ENCODE results near the gene RIPPLY1. TPM values are rescaled to one million over a fixed set of nuclear protein-coding genes. Genes with fewer than 3 reads are reported as not detected.
"Not testable (repeated sequence)": the region's sequence is repeated elsewhere in the genome, so short reads cannot be mapped to it uniquely, and the experiment has no call there.

RIPPLY1 gene
- total and polyA plus RNA-seq, 5 donors from 2014 or later = not detected

DNA sequence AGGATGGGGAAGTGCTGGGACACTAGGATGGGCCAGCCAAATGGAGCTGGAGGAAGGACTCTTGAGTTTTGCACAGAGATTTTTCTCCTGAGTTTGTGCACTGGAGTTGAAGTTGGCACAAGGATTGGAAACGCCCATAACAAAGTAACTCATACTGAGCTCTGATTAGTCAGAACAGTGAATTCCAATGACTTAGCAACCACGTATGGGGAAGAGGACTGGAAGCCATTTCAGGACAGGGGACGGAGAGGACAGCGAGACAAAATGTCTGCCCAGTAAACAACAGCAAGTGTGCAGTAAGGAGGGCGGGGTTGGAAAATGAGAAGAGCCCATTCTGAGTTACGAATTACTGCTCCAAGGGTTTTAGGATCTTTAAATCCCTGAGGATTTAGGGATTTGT lies 5.9 kb downstream of the RIPPLY1 start:
- H3K27me3 ChIP-seq (ENCODE audit: control insufficient read depth, insufficient read depth, low read length) = no peaks in the 10 kb centered on the region
- Mint-ChIP-seq H3K4me3 (no peak overlapping the region), H3K9me3 (no peaks in the 10 kb centered on the region), H3K4me1 (no peaks in the 10 kb centered on the region), H3K27ac (peak overlapping the region in 1 of 3 donors; percentile 75), H3K27me3 (no peaks in the 10 kb centered on the region), H3K36me3 (no peaks in the 10 kb centered on the region)
- DNase-seq = no peak
- H3K4me3 ChIP-seq (ENCODE audit: low read depth, low read length) = no peak overlapping the region
- no peak for ATAC-seq (ENCODE audit: low read depth in 2 of 2)
- no peaks in the 10 kb centered on the region for H3K36me3 ChIP-seq (ENCODE audit: control insufficient read depth, insufficient read depth, low read length)
- no peaks in the 10 kb centered on the region for H3K4me1 ChIP-seq (ENCODE audit: control insufficient read depth, insufficient read depth, low read length, poor library complexity, severe bottlenecking)
- H3K9me3 ChIP-seq (ENCODE audit: control insufficient read depth in 2 of 2, low read length in 2 of 2) = no peaks in the 10 kb centered on the region
- H3K27ac ChIP-seq (ENCODE audit: insufficient read depth, low read length, poor library complexity, severe bottlenecking) = no peak overlapping the region

DNA sequence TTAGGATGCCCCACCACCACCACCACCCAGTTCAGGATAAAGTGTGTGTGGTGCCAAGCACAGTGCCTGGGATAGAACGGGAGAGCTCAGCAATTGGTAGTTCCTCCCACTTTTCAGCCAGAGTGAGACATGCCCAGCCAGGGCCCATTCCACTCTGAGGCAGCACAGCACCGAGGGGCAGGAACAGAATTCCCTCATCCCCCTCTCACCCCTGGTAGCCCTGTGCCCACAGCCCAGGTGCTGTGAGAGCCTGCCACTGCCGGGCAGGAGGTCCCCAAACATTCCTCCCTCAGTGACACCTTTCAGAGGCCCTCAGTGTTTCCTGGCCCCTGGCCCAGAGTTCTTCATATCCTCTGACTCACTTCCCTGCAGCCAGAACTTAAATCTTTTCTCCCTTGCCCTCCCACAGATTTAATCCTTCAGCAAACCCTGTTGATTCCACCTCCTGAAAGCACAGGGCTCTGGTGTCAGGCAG lies 8.1 kb downstream of the RIPPLY1 start:
- Mint-ChIP-seq H3K27ac (no peak overlapping the region), H3K27me3 (no peaks in the 10 kb centered on the region), H3K4me1 (no peaks in the 10 kb centered on the region), H3K36me3 (no peaks in the 10 kb centered on the region), H3K9me3 (no peaks in the 10 kb centered on the region), H3K4me3 (no peak overlapping the region)
- H3K4me3 ChIP-seq (ENCODE audit: low read depth, low read length) = no peak overlapping the region
- ATAC-seq (ENCODE audit: low read depth in 2 of 2) = no peak
- H3K27ac ChIP-seq (ENCODE audit: insufficient read depth, low read length, poor library complexity, severe bottlenecking) = no peak overlapping the region
- no peaks in the 10 kb centered on the region for H3K9me3 ChIP-seq (ENCODE audit: control insufficient read depth in 2 of 2, low read length in 2 of 2)
- no peaks in the 10 kb centered on the region for H3K27me3 ChIP-seq (ENCODE audit: control insufficient read depth, insufficient read depth, low read length)
- H3K36me3 ChIP-seq (ENCODE audit: control insufficient read depth, insufficient read depth, low read length) = no peaks in the 10 kb centered on the region
- DNase-seq = no peak
- H3K4me1 ChIP-seq (ENCODE audit: control insufficient read depth, insufficient read depth, low read length, poor library complexity, severe bottlenecking) = no peaks in the 10 kb centered on the region

DNA sequence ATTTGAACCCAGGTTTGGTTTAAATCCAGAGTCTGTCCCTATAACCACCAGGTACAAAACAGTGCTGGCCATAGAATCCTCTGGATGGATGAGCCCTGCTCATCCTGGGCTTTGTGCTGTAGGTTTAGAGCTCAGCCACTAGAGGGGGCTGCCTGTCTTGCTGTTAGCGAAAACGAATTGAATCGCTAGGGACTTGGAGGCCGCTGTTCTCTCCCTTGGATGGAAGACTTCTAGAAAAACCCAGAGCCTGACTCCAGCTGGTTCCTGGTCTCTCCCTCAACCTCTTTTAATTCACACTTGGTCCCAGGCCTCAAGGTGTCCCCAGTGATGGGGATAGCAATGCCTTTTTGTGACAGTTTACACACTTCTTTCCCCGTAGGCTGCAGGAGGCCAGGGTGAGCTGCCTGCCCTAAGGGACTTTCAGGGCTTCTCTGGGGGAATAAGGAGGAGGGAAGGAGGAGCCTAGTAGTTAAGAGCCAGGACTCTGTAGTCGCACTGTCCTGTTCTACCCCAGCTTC lies 8.7 kb downstream of the RIPPLY1 start:
- DNase-seq (peak; percentile 2 to 54 (median 44)), ATAC-seq (ENCODE audit: low read depth in 2 of 2) (peak; percentile 37 to 52)
- Mint-ChIP-seq H3K36me3 (no peaks in the 10 kb centered on the region), H3K4me3 (no peak overlapping the region), H3K27ac (no peak overlapping the region), H3K4me1 (no peaks in the 10 kb centered on the region), H3K9me3 (no peaks in the 10 kb centered on the region), H3K27me3 (no peaks in the 10 kb centered on the region)
- Histone ChIP-seq H3K27ac (ENCODE audit: insufficient read depth, low read length, poor library complexity, severe bottlenecking) (no peak overlapping the region), H3K9me3 (ENCODE audit: control insufficient read depth in 2 of 2, low read length in 2 of 2) (no peaks in the 10 kb centered on the region), H3K27me3 (ENCODE audit: control insufficient read depth, insufficient read depth, low read length) (no peaks in the 10 kb centered on the region), H3K36me3 (ENCODE audit: control insufficient read depth, insufficient read depth, low read length) (no peaks in the 10 kb centered on the region), H3K4me3 (ENCODE audit: low read depth, low read length) (no peak overlapping the region), H3K4me1 (ENCODE audit: control insufficient read depth, insufficient read depth, low read length, poor library complexity, severe bottlenecking) (no peaks in the 10 kb centered on the region)

DNA sequence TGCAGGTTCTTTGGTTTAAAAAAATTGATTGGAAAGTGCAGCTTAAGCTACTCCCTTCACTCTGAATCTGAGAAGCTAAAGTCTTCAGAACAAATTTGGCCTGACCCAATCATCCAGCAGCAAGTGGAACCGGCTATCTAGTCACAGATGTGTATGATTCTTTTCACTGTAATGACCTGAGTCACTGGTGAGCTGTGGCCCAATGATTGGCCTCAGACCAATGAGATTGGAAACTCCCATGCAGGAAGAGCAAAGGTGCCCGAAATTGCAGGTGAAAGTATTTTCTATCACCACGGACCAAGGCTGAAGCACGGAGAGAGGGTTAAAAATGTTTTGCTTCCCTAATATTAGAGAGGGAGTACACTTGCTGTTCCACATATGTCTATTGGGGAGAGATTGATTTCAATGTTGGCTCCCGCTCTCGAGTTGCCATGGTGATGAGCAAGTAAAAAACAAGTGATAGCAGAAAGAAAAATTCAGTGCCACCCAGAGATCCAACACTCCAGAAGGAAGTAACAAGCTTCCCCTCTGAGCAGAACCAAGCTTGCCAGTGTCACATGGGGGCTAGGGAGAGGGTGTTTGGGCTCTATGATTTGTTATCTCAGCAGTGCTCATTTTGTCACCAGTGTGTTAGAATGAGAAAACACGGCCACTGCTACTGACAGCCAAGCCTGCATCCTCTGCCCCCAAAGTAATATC lies 11.2 kb downstream of the RIPPLY1 start:
- Mint-ChIP-seq H3K36me3 (no peaks in the 10 kb centered on the region), H3K4me3 (no peak overlapping the region), H3K4me1 (no peaks in the 10 kb centered on the region), H3K9me3 (peaks cover 0 to 2% (median 0%) of the 10 kb centered on the region in 7 donors), H3K27ac (no peak overlapping the region), H3K27me3 (no peaks in the 10 kb centered on the region)
- Histone ChIP-seq H3K4me3 (ENCODE audit: low read depth, low read length) (no peak overlapping the region), H3K27ac (ENCODE audit: insufficient read depth, low read length, poor library complexity, severe bottlenecking) (no peak overlapping the region), H3K4me1 (ENCODE audit: control insufficient read depth, insufficient read depth, low read length, poor library complexity, severe bottlenecking) (no peaks in the 10 kb centered on the region), H3K27me3 (ENCODE audit: control insufficient read depth, insufficient read depth, low read length) (no peaks in the 10 kb centered on the region), H3K36me3 (ENCODE audit: control insufficient read depth, insufficient read depth, low read length) (no peaks in the 10 kb centered on the region), H3K9me3 (ENCODE audit: control insufficient read depth in 2 of 2, low read length in 2 of 2) (no peaks in the 10 kb centered on the region)
- no peak for ATAC-seq (ENCODE audit: low read depth in 2 of 2)
- DNase-seq = no peak

DNA sequence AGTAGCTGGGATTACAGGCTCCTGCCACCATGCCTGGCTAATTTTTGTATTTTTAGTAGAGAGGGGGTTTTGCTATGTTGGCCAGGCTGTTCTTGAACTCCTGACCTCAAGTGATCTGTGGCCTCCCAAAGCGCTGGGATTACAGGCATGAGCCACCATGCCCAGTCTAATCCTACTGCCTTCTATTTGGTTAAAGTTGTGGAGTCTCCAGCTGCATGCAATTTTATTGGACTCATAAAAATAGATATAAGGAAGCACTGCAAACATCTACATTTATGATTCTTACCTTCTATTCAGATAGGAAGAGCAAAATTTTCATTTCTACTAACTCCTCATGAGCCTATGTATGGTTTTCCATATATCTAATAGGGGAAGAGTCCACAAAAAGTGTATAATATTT lies 13.7 kb downstream of the RIPPLY1 start:
- H3K36me3 Mint-ChIP-seq = no peaks in the 10 kb centered on the region
- Histone ChIP-seq H3K27ac (ENCODE audit: insufficient read depth, low read length, poor library complexity, severe bottlenecking) (no peak overlapping the region), H3K27me3 (ENCODE audit: control insufficient read depth, insufficient read depth, low read length) (no peaks in the 10 kb centered on the region), H3K36me3 (ENCODE audit: control insufficient read depth, insufficient read depth, low read length) (no peaks in the 10 kb centered on the region), H3K9me3 (ENCODE audit: control insufficient read depth in 2 of 2, low read length in 2 of 2) (no peaks in the 10 kb centered on the region), H3K4me3 (ENCODE audit: low read depth, low read length) (no peak overlapping the region), H3K4me1 (ENCODE audit: control insufficient read depth, insufficient read depth, low read length, poor library complexity, severe bottlenecking) (no peaks in the 10 kb centered on the region)
- H3K27ac Mint-ChIP-seq = no peak overlapping the region
- no peaks in the 10 kb centered on the region for H3K27me3 Mint-ChIP-seq
- H3K9me3 Mint-ChIP-seq = peaks cover 0 to 2% (median 0%) of the 10 kb centered on the region in 7 donors
- H3K4me3 Mint-ChIP-seq = no peak overlapping the region
- DNase-seq (no peak), ATAC-seq (ENCODE audit: low read depth in 2 of 2) (no peak)
- H3K4me1 Mint-ChIP-seq = no peaks in the 10 kb centered on the region

DNA sequence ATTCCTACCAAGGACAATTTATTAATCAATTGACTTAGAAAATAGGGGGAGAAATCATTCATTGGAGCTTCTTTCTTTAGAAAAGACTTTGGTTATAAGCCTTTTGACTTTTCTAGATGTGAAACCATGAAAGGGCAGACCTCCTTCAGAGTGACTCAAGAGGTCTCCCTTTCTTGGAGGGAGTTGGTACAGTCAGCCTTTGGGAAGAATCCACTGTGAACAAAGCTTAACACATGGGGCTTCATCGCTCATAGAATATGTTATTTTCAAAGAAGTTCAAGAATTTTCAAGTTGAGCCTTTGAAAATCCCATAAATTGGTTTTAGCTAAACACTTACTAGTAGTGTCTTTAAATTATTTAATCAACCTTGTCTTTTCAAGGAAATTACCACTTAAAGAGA lies 28.0 kb downstream of the RIPPLY1 start:
- Mint-ChIP-seq H3K4me1 (no peaks in the 10 kb centered on the region), H3K9me3 (no peaks in the 10 kb centered on the region), H3K4me3 (no peak overlapping the region), H3K36me3 (no peaks in the 10 kb centered on the region), H3K27ac (no peak overlapping the region), H3K27me3 (no peaks in the 10 kb centered on the region)
- DNase-seq = no peak
- no peak overlapping the region for H3K4me3 ChIP-seq (ENCODE audit: low read depth, low read length)
- no peaks in the 10 kb centered on the region for H3K4me1 ChIP-seq (ENCODE audit: control insufficient read depth, insufficient read depth, low read length, poor library complexity, severe bottlenecking)
- H3K27ac ChIP-seq (ENCODE audit: insufficient read depth, low read length, poor library complexity, severe bottlenecking) = no peak overlapping the region
- no peak for ATAC-seq (ENCODE audit: low read depth in 2 of 2)
- H3K36me3 ChIP-seq (ENCODE audit: control insufficient read depth, insufficient read depth, low read length) = no peaks in the 10 kb centered on the region
- H3K9me3 ChIP-seq (ENCODE audit: control insufficient read depth in 2 of 2, low read length in 2 of 2) = no peaks in the 10 kb centered on the region
- no peaks in the 10 kb centered on the region for H3K27me3 ChIP-seq (ENCODE audit: control insufficient read depth, insufficient read depth, low read length)

DNA sequence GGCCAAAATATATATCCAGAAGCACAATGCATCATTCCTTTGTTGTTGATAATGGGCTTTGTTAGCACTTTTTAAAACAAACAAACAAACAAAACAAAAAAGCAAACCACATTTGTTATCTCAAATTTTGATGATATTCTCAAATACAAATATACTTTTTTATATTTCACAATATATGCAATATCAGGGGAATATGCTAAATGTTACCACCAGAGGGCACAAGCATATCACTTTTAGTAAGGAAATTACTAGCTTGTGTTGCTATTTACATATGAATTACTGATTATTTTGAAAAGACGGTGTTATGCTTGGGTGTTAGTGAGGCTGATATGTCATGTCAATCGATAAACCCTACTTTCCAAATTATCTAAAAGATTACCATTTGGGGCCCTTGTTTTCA lies 29.1 kb downstream of the RIPPLY1 start:
- Mint-ChIP-seq H3K27me3 (no peaks in the 10 kb centered on the region), H3K9me3 (no peaks in the 10 kb centered on the region), H3K36me3 (no peaks in the 10 kb centered on the region), H3K4me1 (no peaks in the 10 kb centered on the region), H3K4me3 (no peak overlapping the region), H3K27ac (no peak overlapping the region)
- Histone ChIP-seq H3K36me3 (ENCODE audit: control insufficient read depth, insufficient read depth, low read length) (no peaks in the 10 kb centered on the region), H3K4me1 (ENCODE audit: control insufficient read depth, insufficient read depth, low read length, poor library complexity, severe bottlenecking) (no peaks in the 10 kb centered on the region), H3K27ac (ENCODE audit: insufficient read depth, low read length, poor library complexity, severe bottlenecking) (no peak overlapping the region), H3K9me3 (ENCODE audit: control insufficient read depth in 2 of 2, low read length in 2 of 2) (no peaks in the 10 kb centered on the region), H3K27me3 (ENCODE audit: control insufficient read depth, insufficient read depth, low read length) (no peaks in the 10 kb centered on the region), H3K4me3 (ENCODE audit: low read depth, low read length) (no peak overlapping the region)
- no peak for ATAC-seq (ENCODE audit: low read depth in 2 of 2)
- peak in 2 of 3 donors; percentile 35 to 47 for DNase-seq

DNA sequence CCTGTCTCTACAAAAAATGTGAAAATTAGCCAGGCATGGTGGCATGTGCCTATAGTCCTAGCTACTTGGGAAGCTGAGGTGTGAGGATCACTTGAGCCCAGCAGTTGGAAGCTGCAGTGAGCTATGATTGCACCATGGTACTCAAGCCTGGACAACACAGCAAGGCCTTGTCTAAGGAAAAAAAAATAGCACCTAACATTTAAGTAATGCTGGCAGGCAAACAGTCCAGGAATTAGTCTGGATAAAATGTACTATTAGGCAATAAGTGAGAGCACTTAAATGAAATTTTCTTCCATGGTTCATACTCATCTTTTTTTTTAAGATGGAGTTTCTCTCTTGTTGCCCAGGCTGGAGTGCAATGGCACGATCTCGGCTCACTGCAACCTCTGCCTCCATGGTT lies 30.3 kb downstream of the RIPPLY1 start:
- H3K4me3 Mint-ChIP-seq = not testable (repeated sequence)

More for the DNA sequence above, 30.3 kb downstream of the RIPPLY1 start:
- ATAC-seq (ENCODE audit: low read depth in 2 of 2); H3K27me3 ChIP-seq (ENCODE audit: control insufficient read depth, insufficient read depth, low read length); H3K9me3 ChIP-seq (ENCODE audit: control insufficient read depth in 2 of 2, low read length in 2 of 2); H3K27ac Mint-ChIP-seq; H3K36me3 Mint-ChIP-seq; H3K27me3 Mint-ChIP-seq; H3K4me1 Mint-ChIP-seq; H3K9me3 Mint-ChIP-seq; H3K36me3 ChIP-seq (ENCODE audit: control insufficient read depth, insufficient read depth, low read length); DNase-seq; H3K4me3 ChIP-seq (ENCODE audit: low read depth, low read length); H3K27ac ChIP-seq (ENCODE audit: insufficient read depth, low read length, poor library complexity, severe bottlenecking); H3K4me1 ChIP-seq (ENCODE audit: control insufficient read depth, insufficient read depth, low read length, poor library complexity, severe bottlenecking): not testable (repeated sequence)

Measured in CD4-positive, CD25-positive, alpha-beta regulatory T cell (primary cell).